Stomach smooth muscle (tissue), 2 donors: Measurements from ENCODE around the gene TNS2.

Experiments used
- H3K27ac ChIP-seq: one replicate; pipeline ENCODE4 v1.7.0; 2013; ENCODE audit warnings: mild to moderate bottlenecking, low read length, inconsistent platforms
- H3K27me3 ChIP-seq, 2 donors: one replicate each; pipeline ENCODE4 v1.7.0; 2013; ENCODE audit warnings: low read length in 2 of 2; ENCODE audit not compliant: insufficient read depth in 2 of 2, control insufficient read depth in 1 of 2
- H3K36me3 ChIP-seq, 2 donors: one replicate each; pipeline ENCODE4 v1.7.0; 2013; ENCODE audit warnings: low read length in 2 of 2; ENCODE audit not compliant: control insufficient read depth in 2 of 2, insufficient read depth in 2 of 2
- H3K4me1 ChIP-seq: one replicate; pipeline ENCODE4 v1.7.0; 2013; ENCODE audit warnings: low read length; ENCODE audit not compliant: control insufficient read depth, insufficient read depth
- H3K4me3 ChIP-seq, 2 donors: one replicate each; pipeline ENCODE4 v1.7.0; 2013; ENCODE audit warnings: low read length in 2 of 2
- H3K9ac ChIP-seq, 2 donors: one replicate each; pipeline ENCODE4 v1.7.0; 2013; ENCODE audit warnings: low read length in 2 of 2, mild to moderate bottlenecking in 1 of 2
- H3K9me3 ChIP-seq, 2 donors: one replicate each; pipeline ENCODE4 v1.7.0; 2013; ENCODE audit warnings: low read length in 2 of 2; ENCODE audit not compliant: control insufficient read depth in 2 of 2
- donor health status: healthy.
- donor health status: Pancreatic carcinoma.

TNS2 gene

DNA sequence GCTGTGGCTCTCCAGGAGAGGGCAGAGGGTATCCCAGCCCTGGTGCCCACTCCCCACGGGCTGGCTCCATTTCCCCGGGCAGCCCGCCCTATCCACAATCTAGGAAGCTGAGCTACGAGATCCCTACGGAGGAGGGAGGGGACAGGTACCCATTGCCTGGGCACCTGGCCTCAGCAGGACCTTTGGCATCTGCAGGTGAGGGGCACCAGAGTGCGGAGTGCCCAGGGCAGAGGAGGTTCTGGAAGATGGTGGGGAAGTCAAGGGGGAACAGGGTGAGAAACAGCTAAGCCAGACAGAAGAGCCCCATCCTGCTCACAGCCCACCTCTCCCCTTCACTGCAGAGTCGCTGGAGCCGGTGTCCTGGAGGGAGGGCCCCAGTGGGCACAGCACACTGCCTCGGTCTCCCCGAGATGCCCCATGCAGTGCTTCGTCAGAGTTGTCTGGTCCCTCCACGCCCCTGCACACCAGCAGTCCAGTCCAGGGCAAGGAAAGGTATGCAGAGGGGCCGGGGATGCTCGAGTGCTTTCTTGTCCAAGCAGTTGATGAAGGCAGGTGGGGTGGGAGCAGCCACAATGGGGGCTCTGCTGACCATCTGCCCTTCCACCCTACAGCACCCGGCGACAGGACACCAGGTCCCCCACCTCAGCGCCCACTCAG is 10.3 kb downstream of the TNS2 start:
- no peak overlapping the region for H3K9ac ChIP-seq
- peak overlapping the region; percentile 41 for H3K27ac ChIP-seq
- H3K9me3 ChIP-seq: no peaks in the 10 kb centered on the region
- peaks cover 57% of the 10 kb centered on the region for H3K4me1 ChIP-seq
- peaks cover 20 to 58% of the 10 kb centered on the region in 2 donors for H3K36me3 ChIP-seq
- no peaks in the 10 kb centered on the region for H3K27me3 ChIP-seq
- H3K4me3 ChIP-seq: no peak overlapping the region

DNA sequence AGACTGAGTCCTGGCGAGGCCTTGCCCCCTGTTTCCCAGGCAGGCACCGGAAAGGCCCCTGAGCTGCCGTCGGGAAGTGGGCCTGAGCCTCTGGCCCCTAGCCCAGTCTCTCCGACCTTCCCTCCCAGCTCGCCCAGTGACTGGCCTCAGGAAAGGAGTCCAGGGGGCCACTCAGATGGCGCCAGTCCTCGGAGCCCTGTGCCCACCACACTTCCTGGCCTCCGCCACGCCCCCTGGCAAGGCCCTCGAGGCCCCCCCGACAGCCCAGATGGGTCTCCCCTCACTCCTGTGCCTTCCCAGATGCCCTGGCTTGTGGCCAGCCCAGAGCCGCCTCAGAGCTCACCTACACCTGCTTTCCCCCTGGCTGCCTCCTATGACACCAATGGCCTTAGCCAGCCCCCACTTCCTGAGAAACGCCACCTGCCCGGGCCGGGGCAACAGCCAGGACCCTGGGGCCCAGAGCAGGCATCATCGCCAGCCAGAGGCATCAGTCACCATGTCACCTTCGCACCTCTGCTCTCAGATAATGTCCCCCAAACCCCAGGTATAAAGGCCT is 10.9 kb downstream of the TNS2 start:
- Histone ChIP-seq H3K4me3 (no peak overlapping the region), H3K36me3 (peaks cover 20 to 63% of the 10 kb centered on the region in 2 donors), H3K9ac (peak overlapping the region in 1 of 2 donors; percentile 21), H3K27me3 (no peaks in the 10 kb centered on the region), H3K9me3 (no peaks in the 10 kb centered on the region), H3K4me1 (peaks cover 58% of the 10 kb centered on the region), H3K27ac (peak overlapping the region; percentile 41)

DNA sequence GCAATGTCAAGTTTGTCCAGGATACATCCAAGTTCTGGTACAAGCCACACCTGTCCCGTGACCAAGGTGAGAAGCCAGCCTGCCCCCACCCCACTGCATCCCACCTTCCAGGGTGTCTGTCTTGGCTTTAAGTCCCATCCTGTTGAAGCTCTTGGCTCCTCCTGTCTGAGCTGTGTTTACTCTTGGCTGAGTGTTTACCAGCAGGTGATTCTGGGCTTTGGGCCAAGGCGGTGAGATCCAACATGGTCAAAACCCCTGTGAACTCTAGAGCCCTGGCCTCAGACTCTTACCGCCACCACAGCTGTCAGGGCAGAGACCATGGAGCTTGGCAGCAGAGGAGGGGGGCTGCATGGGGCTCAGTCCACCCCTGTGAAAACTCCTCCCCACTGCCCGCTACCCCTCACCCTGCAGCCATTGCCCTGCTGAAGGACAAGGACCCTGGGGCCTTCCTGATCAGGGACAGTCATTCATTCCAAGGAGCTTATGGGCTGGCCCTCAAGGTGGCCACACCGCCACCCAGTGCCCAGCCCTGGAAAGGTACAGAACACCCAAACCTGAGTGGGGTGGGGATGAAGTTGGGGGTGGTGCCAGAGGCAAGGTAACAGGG is 11.6 kb downstream of the TNS2 start:
- peak overlapping the region in 1 of 2 donors; percentile 15 for H3K4me3 ChIP-seq
- H3K9ac ChIP-seq: no peak overlapping the region
- H3K27me3 ChIP-seq: no peaks in the 10 kb centered on the region
- peaks cover 65% of the 10 kb centered on the region for H3K4me1 ChIP-seq
- H3K27ac ChIP-seq: peak overlapping the region; percentile 41
- H3K9me3 ChIP-seq: no peaks in the 10 kb centered on the region
- H3K36me3 ChIP-seq: peaks cover 21 to 61% of the 10 kb centered on the region in 2 donors

DNA sequence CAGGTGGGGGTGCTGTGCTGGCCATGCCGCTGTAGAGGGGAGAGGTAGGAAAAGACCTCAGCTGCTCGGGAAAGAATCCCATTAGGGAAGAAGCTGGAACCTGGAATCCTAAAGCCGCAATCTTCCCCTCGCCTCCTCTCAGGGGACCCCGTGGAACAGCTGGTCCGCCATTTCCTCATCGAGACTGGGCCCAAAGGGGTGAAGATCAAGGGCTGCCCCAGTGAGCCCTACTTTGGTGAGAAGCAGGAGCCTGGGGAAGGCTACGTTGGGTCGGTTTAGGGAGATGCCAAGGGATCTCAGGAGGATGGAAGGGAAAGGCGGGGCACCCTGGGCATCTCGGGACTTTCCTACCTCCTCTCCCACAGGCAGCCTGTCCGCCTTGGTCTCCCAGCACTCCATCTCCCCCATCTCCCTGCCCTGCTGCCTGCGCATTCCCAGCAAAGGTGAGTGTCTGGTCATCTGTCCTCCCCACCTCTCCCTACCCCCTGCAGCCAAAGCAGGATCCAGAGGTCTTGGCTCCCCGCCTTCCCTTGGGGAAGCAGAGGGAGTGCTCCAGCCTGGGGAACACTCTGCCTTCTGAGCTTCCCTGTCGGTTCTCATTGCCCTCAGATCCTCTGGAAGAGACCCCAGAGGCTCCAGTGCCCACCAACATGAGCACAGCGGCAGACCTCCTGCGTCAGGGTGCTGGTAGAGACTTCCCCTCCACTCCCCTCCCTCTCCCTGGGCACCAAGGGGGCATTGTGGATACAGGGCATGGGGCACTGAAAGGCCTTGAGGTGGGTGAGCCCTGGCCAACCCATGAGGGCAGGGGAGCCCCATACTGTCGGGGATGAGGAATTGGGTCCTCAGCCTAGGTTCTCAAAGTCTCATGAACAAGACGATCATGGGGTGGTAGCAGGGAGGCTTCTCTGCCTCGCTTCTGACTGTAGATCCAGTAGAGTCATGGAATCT is 12.4 kb downstream of the TNS2 start:
- Histone ChIP-seq H3K27me3 (no peaks in the 10 kb centered on the region), H3K9me3 (no peaks in the 10 kb centered on the region), H3K4me1 (peaks cover 66% of the 10 kb centered on the region), H3K36me3 (peaks cover 22 to 54% of the 10 kb centered on the region in 2 donors), H3K9ac (no peak overlapping the region), H3K4me3 (peak overlapping the region in 1 of 2 donors; percentile 15), H3K27ac (peak overlapping the region; percentile 37)

DNA sequence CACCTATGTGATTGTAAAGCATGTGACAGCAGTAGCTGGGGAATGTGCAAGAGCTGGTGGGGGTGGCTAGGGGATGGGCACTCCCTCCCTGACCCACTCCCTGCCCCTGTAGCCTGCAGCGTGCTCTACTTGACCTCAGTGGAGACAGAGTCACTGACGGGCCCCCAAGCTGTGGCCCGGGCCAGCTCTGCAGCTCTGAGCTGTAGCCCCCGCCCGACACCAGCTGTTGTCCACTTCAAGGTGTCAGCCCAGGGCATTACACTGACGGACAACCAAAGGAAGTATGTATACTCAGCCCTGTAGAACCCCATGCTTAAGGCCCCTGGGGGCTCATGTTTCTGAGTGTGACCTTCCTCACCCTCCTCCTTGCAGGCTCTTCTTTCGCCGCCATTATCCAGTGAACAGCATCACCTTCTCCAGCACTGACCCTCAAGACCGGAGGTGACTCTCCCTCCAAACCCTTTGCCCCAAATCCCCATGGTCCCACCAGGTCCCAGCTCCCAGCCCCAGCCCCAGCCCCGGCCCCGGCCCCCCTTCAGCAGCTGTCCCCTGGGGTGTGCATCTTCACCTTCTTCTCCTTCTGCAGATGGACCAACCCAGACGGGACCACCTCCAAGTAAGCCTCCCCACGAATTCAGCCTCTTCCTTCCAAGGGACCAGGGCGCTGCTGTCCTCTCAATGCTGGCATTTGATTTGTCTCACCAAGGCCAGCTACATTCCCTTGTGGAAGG is 13.3 kb downstream of the TNS2 start:
- Histone ChIP-seq H3K9ac (no peak overlapping the region), H3K27ac (peak overlapping the region; percentile 37), H3K36me3 (peaks cover 30 to 53% of the 10 kb centered on the region in 2 donors), H3K27me3 (no peaks in the 10 kb centered on the region), H3K9me3 (no peaks in the 10 kb centered on the region), H3K4me3 (no peak overlapping the region), H3K4me1 (peaks cover 64% of the 10 kb centered on the region)

DNA sequence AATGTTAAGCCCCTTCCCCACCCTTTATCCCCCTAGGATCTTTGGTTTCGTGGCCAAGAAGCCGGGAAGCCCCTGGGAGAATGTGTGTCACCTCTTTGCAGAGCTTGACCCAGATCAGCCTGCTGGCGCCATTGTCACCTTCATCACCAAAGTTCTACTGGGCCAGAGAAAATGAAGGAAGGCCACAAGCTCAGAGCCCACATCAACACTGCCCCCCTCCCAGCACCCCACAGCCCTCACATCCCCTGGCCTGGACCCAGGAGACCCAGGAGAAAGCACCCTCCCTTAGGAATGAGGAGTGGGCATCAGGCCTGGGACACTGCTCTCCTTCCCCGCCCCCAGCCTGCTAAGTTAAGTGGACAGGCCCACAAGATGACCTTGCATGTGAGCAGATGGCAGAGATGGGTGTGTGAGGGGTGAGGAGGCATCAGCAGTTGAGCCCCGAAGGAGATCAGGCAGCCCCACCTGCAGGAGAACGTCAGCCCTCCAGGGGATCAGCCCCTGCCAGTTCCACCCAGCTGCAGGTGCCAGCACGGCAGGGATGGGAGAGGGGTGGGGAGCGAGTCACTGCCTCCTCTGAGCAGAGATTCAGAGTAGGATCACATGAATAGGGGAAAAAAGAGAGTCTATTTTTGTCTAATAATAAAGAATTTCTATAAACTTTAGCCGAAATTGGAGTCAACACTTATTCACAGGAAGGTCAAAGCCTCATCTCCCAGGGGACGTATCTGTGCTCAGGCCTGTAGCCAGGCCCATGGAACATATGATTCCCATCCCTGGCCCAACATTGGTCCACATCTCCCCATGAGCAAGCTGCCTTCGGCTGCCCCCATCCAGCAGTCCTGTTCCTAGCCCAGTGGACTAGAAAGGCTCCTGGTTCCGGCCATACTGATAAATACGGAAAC is 14.1 kb downstream of the TNS2 start:
- Histone ChIP-seq H3K4me1 (peaks cover 66% of the 10 kb centered on the region), H3K27me3 (no peaks in the 10 kb centered on the region), H3K36me3 (peaks cover 30 to 50% of the 10 kb centered on the region in 2 donors), H3K4me3 (no peak overlapping the region), H3K9me3 (no peaks in the 10 kb centered on the region), H3K9ac (no peak overlapping the region), H3K27ac (peak overlapping the region; percentile 24)

DNA sequence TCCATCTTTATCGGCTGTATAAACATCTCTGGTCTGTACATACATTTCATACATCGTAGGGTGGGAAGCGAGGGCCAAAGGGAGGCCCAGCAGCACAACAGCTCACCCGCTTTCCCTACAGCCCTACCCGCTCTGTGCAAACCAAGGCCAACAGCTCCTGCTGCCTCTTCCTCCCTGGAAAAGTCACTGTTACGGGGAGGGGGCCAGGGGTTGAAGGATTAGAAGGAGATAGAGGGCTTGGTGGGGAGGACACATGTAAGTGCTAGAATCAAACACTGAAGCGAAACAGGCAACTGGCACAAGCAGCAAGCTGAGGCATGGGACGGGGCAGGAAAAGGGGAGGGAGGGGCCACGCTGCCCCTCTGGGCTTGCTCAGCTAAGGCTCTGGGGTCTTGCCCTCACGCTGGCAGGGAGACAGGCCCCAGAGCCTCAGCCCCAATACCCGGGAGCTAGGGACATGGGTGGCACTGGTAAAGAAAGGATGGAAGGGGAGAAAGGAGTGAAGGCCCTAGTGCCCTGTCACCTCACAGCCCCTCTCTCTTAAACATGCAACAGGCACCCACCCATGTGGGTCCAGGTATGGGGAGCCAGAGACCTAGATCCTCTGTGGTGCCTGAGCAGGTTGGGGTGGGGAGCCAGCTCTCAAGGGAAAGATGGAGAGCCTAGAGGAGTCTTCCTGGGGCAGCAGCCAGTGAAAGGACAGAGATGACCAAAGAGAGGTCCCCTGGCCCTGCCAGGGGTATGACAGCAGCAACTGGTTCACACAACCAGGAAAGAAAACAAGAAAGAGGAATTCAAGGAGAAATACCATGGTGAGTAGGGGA is 15.0 kb downstream of the TNS2 start:
- H3K9me3 ChIP-seq: no peaks in the 10 kb centered on the region
- no peak overlapping the region for H3K4me3 ChIP-seq
- no peak overlapping the region for H3K9ac ChIP-seq
- H3K4me1 ChIP-seq: peaks cover 70% of the 10 kb centered on the region
- peak overlapping the region; percentile 49 for H3K27ac ChIP-seq
- H3K36me3 ChIP-seq: peaks cover 30 to 51% of the 10 kb centered on the region in 2 donors
- H3K27me3 ChIP-seq: no peaks in the 10 kb centered on the region

DNA sequence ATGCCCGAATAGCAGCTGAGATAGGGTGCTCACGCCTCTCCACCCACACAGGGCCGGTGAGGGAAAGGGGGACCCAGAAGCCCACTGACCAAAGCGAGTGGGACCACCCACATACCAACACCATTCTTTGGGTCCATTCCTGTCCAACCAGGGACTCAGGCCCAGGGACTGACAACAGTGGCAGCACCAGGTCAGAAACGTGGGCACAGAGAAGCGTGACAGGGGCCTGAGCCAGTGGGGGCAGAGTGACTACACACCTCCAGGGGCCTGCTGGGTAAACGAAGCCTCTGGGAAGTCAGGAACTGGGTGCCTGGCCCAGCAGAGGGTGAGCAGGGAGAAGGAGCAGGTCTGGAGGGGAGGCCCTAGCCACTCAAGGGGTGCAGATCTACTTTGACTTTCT is 15.6 kb downstream of the TNS2 start:
- no peaks in the 10 kb centered on the region for H3K27me3 ChIP-seq
- peak overlapping the region; percentile 49 for H3K27ac ChIP-seq
- no peak overlapping the region for H3K4me3 ChIP-seq
- peak overlapping the region in 1 of 2 donors; percentile 21 for H3K9ac ChIP-seq
- peaks cover 68% of the 10 kb centered on the region for H3K4me1 ChIP-seq
- peaks cover 30 to 48% of the 10 kb centered on the region in 2 donors for H3K36me3 ChIP-seq
- H3K9me3 ChIP-seq: no peaks in the 10 kb centered on the region
